Measurements from ENCODE around the gene CYTH1. TPM values are rescaled to one million over a fixed set of nuclear protein-coding genes. Genes with fewer than 3 reads are reported as not detected.

The CYTH1 gene
- polyA plus RNA-seq, 2 of the 4 experiments (the other 2 are of a cell fraction) = 38.5 to 46.2 TPM

DNA sequence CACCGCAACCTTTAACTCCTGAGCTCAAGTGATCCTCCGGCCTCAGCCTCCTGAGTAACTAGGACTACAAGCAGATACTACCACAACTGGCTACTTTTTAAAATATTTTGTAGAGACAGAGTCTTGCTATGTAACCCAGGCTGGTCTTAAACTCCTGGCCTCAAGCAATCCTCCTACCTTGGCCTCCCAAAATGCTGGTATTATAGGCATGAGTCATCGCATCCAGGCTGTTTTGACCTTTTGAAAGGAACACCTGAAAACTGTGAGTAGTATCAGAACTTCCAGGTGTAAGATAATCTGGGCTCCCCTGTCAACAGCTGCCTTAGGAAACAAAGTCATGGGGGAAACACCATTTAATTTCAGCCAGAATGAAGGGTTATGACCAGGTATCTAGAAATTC, 77.5 kb downstream of the CYTH1 start:
- H3K4me1 ChIP-seq = peaks cover 48% of the 10 kb centered on the region
- H3K4me3 ChIP-seq = no peak overlapping the region
- FAIRE-seq (no peak), ATAC-seq (no peak), DNase-seq (ENCODE audit: low read depth in 1 of 2, low spot score in 1 of 2) (no peak)
- H3K9me3 ChIP-seq = no peaks in the 10 kb centered on the region
- 96% methylated on average over 3 of the region's 3 CpGs for WGBS (ENCODE audit: missing lambda C conversion rate)
- no peak overlapping the region for H3K4me2 ChIP-seq
- POLR2A ChIA-PET = interaction anchor here (0.9 to 1.4 kb wide), 2 partner anchors 13 to 113 kb away, joined by 3 to 4 read pairs; no protein-coding TSS in a partner anchor
- H3K27ac ChIP-seq = peak overlapping the region; percentile 78 to 88
- CTCF ChIA-PET = interaction anchor here (1.0 to 16.2 kb wide), 2 partner anchors 208 to 218 kb away, joined by 3 to 488 read pairs; no protein-coding TSS in a partner anchor
- TF ChIP-seq EP300 (IDR thresholded peaks at IDR 0.05) (no peak), FOSL2 (IDR thresholded peaks at IDR 0.05) (no peak), FOSL2 (CRISPR knock-in tag; IDR thresholded peaks at IDR 0.05) (peak; percentile 70; the same call in 1 of the 2 replicates)

DNA sequence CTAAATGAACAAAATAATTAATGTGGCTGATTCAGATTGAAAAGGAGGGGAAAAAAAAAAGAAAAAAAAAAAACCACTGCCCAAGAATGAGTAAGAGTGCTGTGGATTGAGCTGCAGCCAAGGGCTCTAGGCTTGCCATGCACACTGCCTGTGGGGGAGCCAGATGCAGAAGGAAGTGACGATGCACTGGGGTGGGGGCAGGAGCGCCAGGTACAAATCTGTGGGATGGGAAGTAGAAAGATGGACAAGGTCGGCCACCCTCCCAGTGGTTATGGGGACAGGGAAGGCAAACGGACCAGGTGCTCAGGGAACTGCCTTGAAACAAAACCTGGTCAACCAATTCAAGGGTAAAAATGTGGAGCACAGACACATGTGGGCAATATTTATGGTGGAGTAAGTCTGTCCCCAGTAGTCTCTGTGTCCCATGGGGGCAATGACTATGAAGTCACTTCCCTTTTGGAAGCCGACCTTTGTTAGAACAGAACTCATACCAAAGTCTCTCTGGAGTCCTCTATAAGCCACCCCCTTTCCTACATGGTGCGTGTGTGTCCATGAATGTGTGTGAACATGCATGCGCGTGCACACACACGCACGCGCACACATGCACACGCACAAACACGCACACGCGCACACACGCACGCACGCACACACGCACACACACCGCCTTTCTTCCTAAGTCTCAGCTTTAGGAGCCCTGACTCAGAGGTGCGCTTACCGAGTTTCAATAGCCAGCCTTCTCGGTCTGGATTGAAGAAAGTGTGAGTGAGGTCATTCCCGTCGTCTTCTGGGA, 84.3 kb downstream of the CYTH1 start:
- no peak overlapping the region for H3K4me2 ChIP-seq
- no peak overlapping the region for H3K4me3 ChIP-seq
- ATAC-seq (no peak), FAIRE-seq (no peak), DNase-seq (ENCODE audit: low read depth in 1 of 2, low spot score in 1 of 2) (no peak)
- WGBS (ENCODE audit: missing lambda C conversion rate) = 94% methylated on average over 25 of the region's 25 CpGs
- TF ChIP-seq, protein P1, sequence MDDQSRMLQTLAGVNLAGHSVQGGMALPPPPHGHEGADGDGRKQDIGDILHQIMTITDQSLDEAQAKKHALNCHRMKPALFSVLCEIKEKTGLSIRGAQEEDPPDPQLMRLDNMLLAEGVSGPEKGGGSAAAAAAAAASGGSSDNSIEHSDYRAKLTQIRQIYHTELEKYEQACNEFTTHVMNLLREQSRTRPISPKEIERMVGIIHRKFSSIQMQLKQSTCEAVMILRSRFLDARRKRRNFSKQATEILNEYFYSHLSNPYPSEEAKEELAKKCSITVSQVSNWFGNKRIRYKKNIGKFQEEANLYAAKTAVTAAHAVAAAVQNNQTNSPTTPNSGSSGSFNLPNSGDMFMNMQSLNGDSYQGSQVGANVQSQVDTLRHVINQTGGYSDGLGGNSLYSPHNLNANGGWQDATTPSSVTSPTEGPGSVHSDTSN (IDR thresholded peaks at IDR 0.05) = no peak
- no peak for TF ChIP-seq HOXB13 (CRISPR knock-in tag; IDR thresholded peaks at IDR 0.05; ENCODE audit: low read depth)
- no peak for TF ChIP-seq HDAC2 (IDR thresholded peaks at IDR 0.05)
- TF ChIP-seq TP53 (CRISPR knock-in tag; IDR thresholded peaks at IDR 0.05) = no peak
- TF ChIP-seq, protein P2, sequence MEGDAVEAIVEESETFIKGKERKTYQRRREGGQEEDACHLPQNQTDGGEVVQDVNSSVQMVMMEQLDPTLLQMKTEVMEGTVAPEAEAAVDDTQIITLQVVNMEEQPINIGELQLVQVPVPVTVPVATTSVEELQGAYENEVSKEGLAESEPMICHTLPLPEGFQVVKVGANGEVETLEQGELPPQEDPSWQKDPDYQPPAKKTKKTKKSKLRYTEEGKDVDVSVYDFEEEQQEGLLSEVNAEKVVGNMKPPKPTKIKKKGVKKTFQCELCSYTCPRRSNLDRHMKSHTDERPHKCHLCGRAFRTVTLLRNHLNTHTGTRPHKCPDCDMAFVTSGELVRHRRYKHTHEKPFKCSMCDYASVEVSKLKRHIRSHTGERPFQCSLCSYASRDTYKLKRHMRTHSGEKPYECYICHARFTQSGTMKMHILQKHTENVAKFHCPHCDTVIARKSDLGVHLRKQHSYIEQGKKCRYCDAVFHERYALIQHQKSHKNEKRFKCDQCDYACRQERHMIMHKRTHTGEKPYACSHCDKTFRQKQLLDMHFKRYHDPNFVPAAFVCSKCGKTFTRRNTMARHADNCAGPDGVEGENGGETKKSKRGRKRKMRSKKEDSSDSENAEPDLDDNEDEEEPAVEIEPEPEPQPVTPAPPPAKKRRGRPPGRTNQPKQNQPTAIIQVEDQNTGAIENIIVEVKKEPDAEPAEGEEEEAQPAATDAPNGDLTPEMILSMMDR (IDR thresholded peaks at IDR 0.05) = no peak
- no peak for TF ChIP-seq RAD21 (conservative IDR thresholded peaks at IDR 0.05 in 1 of 2, IDR thresholded peaks at IDR 0.05 in 1 of 2)
- no peak for TF ChIP-seq CEBPB (IDR thresholded peaks at IDR 0.05)
- no peaks in the 10 kb centered on the region for H3K4me1 ChIP-seq
- ChIA-PET POLR2A (no interaction called here), CTCF (interaction anchor here (0.6 to 3.5 kb wide), 10 partner anchors 9 to 610 kb away, joined by 3 to 20 read pairs (median 4); no protein-coding TSS in a partner anchor)
- H3K27ac ChIP-seq = peak overlapping the region in 1 of 2 experiments; percentile 30; a peak in 2 of 6 replicates
- no peaks in the 10 kb centered on the region for H3K9me3 ChIP-seq

DNA sequence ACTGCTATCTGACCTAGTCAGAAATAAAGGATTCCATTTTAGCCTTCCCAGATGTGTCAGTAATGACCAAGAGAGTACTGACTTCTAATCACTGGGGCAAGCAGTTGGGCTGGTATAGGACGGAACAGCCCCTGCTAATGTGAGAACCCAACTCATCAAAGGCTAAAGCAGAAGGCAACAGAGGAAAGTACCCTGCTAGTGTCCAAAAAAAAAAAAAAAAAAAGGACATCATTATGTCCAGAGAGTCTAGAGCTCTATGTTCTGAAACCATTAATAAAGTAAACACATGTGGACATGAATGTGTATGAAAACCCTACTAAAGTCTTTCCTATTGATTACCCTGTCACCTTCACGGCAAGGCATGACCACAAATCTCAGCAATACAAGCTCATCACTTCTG, 85.0 kb downstream of the CYTH1 start:
- POLR2A ChIA-PET = interaction anchor here (0.6 kb wide), 1 partner anchor 36 kb away, joined by 4 read pairs; no protein-coding TSS in a partner anchor
- WGBS (ENCODE audit: missing lambda C conversion rate) = 96% methylated on average over 2 of the region's 2 CpGs

DNA sequence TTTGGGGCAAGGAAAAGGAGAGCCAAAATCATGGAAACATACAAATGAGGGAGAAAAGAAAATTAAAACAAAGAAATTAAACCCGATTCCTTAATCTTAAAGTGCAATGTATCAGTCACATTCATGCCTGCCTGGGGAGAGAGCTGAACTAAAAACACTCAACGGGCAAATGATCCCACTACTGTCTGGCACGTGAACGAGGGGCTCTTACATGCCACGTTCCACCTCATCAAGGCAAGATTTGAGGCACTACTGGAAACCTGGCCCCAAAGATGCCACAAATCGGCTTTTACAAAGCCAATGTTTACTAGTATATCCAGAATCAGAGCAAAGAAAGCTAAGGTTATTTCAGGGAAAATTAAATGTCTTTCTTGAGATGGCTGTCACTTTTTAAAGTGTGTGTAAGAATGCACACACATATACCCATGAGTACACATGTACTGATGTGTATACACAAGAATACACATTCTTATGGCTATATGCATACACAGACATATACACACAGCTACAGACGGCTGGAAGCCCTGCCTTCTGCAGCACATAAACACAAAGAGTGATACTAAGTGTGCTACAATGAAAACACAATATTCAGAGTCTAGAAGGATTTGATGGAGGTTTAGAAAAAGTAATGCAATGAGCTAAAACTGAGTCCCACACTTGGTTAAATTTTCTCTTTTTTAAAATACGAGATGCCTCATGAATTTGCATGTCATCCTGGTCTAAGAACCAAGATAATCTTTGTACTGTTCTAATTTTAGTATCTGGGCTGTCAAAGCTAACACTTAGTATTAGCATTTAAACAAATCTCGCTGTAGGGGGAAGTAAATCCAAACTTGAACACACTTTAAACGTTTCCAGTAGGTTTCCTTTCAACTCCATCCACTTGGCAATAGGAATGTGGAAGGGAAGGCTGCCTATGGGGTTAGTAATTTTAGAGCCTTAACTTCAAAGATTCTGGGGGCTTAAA, 85.8 kb downstream of the CYTH1 start:
- Histone ChIP-seq H3K4me2 (no peak overlapping the region), H3K9me3 (no peaks in the 10 kb centered on the region), H3K4me1 (no peaks in the 10 kb centered on the region), H3K27ac (no peak overlapping the region), H3K4me3 (no peak overlapping the region)
- DNase-seq (ENCODE audit: low read depth in 1 of 2, low spot score in 1 of 2) (no peak), FAIRE-seq (peak; percentile 7), ATAC-seq (no peak)
- 81% methylated on average over 10 of the region's 10 CpGs for WGBS (ENCODE audit: missing lambda C conversion rate)
- POLR2A ChIA-PET = interaction anchor here (0.6 kb wide), 1 partner anchor 35 kb away, joined by 4 read pairs; no protein-coding TSS in a partner anchor
- TF ChIP-seq CEBPB (IDR thresholded peaks at IDR 0.05) = no peak
- TF ChIP-seq, protein P3, sequence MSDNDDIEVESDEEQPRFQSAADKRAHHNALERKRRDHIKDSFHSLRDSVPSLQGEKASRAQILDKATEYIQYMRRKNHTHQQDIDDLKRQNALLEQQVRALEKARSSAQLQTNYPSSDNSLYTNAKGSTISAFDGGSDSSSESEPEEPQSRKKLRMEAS (IDR thresholded peaks at IDR 0.05) = no peak
- TF ChIP-seq, protein P4, sequence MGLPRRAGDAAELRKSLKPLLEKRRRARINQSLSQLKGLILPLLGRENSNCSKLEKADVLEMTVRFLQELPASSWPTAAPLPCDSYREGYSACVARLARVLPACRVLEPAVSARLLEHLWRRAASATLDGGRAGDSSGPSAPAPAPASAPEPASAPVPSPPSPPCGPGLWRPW (IDR thresholded peaks at IDR 0.05) = no peak
- TF ChIP-seq JUNB (IDR thresholded peaks at IDR 0.05) = no peak
- TF ChIP-seq, protein P5, sequence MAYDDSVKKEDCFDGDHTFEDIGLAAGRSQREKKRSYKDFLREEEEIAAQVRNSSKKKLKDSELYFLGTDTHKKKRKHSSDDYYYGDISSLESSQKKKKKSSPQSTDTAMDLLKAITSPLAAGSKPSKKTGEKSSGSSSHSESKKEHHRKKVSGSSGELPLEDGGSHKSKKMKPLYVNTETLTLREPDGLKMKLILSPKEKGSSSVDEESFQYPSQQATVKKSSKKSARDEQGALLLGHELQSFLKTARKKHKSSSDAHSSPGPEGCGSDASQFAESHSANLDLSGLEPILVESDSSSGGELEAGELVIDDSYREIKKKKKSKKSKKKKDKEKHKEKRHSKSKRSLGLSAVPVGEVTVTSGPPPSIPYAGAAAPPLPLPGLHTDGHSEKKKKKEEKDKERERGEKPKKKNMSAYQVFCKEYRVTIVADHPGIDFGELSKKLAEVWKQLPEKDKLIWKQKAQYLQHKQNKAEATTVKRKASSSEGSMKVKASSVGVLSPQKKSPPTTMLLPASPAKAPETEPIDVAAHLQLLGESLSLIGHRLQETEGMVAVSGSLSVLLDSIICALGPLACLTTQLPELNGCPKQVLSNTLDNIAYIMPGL (CRISPR knock-in tag; IDR thresholded peaks at IDR 0.05; ENCODE audit: borderline replicate concordance) = no peak
- CTCF ChIA-PET = interaction anchor here (0.6 to 4.6 kb wide), 8 partner anchors 10 to 534 kb away, joined by 3 to 32 read pairs (median 4); no protein-coding TSS in a partner anchor

More for the DNA sequence above, 85.0 kb downstream of the CYTH1 start:
- no peak overlapping the region for H3K4me2 ChIP-seq
- no peak overlapping the region for H3K4me3 ChIP-seq
- H3K9me3 ChIP-seq = no peaks in the 10 kb centered on the region
- H3K4me1 ChIP-seq = no peaks in the 10 kb centered on the region
- DNase-seq (ENCODE audit: low read depth in 1 of 2, low spot score in 1 of 2) (no peak), ATAC-seq (no peak), FAIRE-seq (no peak)
- CTCF ChIA-PET = interaction anchor here (0.6 to 4.6 kb wide), 7 partner anchors 11 to 611 kb away, joined by 3 to 32 read pairs (median 7); no protein-coding TSS in a partner anchor
- H3K27ac ChIP-seq = no peak overlapping the region
- TF ChIP-seq RFX5 (IDR thresholded peaks at IDR 0.05) (no peak), EP300 (IDR thresholded peaks at IDR 0.05) (no peak), CEBPB (IDR thresholded peaks at IDR 0.05) (no peak)
